ENCODE data around the gene MGAT4A.

MGAT4A gene

GRCh38 chr2:98748292-98749065 lies 17.5 kb upstream of the MGAT4A start:
- Mint-ChIP-seq H3K27me3 (no peaks in the 10 kb centered on the region), H3K36me3 (ENCODE audit: low read depth) (no peaks in the 10 kb centered on the region), H3K9me3 (peaks cover 2% of the 10 kb centered on the region), H3K4me1 (ENCODE audit: low read depth) (peaks cover 45% of the 10 kb centered on the region), H3K4me3 (no peak overlapping the region), H3K27ac (no peak overlapping the region)
- peak; percentile 25 for DNase-seq

DNA sequence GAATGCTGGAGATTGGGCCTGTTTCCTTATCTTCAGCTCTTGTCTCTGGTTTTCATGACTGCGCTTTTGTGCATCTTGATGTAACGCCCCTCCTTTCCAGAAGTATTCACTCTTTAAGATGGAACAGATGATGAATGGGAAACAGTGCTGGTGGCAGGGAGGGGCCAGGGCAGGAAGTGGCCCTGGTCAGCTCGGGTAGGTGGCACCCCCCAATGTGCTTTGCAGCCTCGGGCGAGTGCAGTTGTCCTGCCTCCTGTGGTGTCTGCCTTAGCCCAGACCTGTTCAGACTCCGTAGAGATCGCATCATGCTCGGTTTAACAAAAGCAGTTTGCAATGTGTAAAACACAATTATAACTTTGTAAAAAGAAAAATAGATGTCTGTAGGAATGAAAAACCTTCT lies 17.0 kb upstream of the MGAT4A start:
- H3K27ac Mint-ChIP-seq = peak overlapping the region; percentile 16
- H3K4me1 Mint-ChIP-seq (ENCODE audit: low read depth) = peaks cover 47% of the 10 kb centered on the region
- H3K4me3 Mint-ChIP-seq = no peak overlapping the region
- DNase-seq = no peak
- peaks cover 2% of the 10 kb centered on the region for H3K9me3 Mint-ChIP-seq
- H3K27me3 Mint-ChIP-seq = no peaks in the 10 kb centered on the region
- no peaks in the 10 kb centered on the region for H3K36me3 Mint-ChIP-seq (ENCODE audit: low read depth)

DNA sequence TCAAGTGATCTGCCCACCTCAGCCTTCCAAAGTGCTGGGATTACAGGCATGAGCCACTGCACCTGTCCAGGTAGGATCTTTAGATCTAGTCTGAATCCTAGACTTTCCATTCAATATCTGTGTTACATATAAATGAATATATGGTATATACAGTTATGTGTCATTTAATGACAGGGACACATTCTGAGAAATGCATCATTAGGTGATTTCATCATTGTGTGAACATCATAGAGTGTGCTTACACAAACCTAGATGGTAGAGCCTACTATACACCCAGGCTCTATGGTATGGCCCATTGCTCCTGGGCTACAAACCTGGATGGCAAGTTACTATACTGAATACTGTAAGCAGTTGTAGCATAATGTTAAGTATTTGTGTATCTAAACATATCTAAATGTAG lies 15.5 kb upstream of the MGAT4A start:
- DNase-seq = no peak
- Mint-ChIP-seq H3K27me3 (no peaks in the 10 kb centered on the region), H3K4me3 (no peak overlapping the region), H3K36me3 (ENCODE audit: low read depth) (no peaks in the 10 kb centered on the region), H3K27ac (no peak overlapping the region), H3K4me1 (ENCODE audit: low read depth) (peaks cover 50% of the 10 kb centered on the region), H3K9me3 (peaks cover 2% of the 10 kb centered on the region)

DNA sequence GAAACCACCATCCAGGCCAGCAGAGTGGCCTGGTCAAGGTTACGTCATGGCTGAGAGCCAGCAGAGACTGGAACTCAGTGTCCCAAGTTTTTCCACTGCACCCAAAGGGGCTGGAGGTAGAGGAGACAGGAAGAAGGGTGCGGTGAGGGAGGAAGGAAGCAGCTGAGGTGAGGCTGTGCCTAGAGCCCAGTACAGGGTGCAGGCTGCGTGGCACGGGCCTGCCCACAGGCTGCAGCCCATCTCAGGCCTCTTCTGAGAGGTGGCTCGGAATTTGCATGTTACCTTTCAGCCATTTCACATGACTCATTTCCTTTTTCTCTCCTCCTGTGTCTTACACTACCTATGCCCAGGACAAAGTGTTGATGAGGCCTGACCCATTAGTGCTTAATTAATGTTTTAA lies 13.7 kb upstream of the MGAT4A start:
- Mint-ChIP-seq H3K9me3 (peaks cover 2% of the 10 kb centered on the region), H3K27me3 (no peaks in the 10 kb centered on the region), H3K27ac (peak overlapping the region; percentile 31), H3K4me1 (ENCODE audit: low read depth) (peaks cover 57% of the 10 kb centered on the region), H3K4me3 (no peak overlapping the region), H3K36me3 (ENCODE audit: low read depth) (no peaks in the 10 kb centered on the region)
- no peak for DNase-seq

- DNase-seq = no peak
- no peak overlapping the region for H3K4me3 Mint-ChIP-seq
- no peak overlapping the region for H3K27ac Mint-ChIP-seq
- H3K4me1 Mint-ChIP-seq (ENCODE audit: low read depth) = peaks cover 57% of the 10 kb centered on the region
- H3K36me3 Mint-ChIP-seq (ENCODE audit: low read depth) = no peaks in the 10 kb centered on the region
- no peaks in the 10 kb centered on the region for H3K27me3 Mint-ChIP-seq
- H3K9me3 Mint-ChIP-seq = peaks cover 2% of the 10 kb centered on the region
Measured at GRCh38 chr2:98743835-98744234, 12.9 kb upstream of the MGAT4A start.

- no peaks in the 10 kb centered on the region for H3K27me3 Mint-ChIP-seq
- H3K9me3 Mint-ChIP-seq = no peaks in the 10 kb centered on the region
- peaks cover 65% of the 10 kb centered on the region for H3K4me1 Mint-ChIP-seq (ENCODE audit: low read depth)
- H3K27ac Mint-ChIP-seq = no peak overlapping the region
- H3K36me3 Mint-ChIP-seq (ENCODE audit: low read depth) = no peaks in the 10 kb centered on the region
- H3K4me3 Mint-ChIP-seq = no peak overlapping the region
- no peak for DNase-seq
Measured at GRCh38 chr2:98739020-98739419, 8.1 kb upstream of the MGAT4A start.

- no peaks in the 10 kb centered on the region for H3K9me3 Mint-ChIP-seq
- DNase-seq = no peak
- no peaks in the 10 kb centered on the region for H3K36me3 Mint-ChIP-seq (ENCODE audit: low read depth)
- no peaks in the 10 kb centered on the region for H3K27me3 Mint-ChIP-seq
- no peak overlapping the region for H3K4me3 Mint-ChIP-seq
- peak overlapping the region; percentile 49 for H3K27ac Mint-ChIP-seq
- H3K4me1 Mint-ChIP-seq (ENCODE audit: low read depth) = peaks cover 68% of the 10 kb centered on the region
Measured at GRCh38 chr2:98738304-98738703, 7.4 kb upstream of the MGAT4A start.

DNA sequence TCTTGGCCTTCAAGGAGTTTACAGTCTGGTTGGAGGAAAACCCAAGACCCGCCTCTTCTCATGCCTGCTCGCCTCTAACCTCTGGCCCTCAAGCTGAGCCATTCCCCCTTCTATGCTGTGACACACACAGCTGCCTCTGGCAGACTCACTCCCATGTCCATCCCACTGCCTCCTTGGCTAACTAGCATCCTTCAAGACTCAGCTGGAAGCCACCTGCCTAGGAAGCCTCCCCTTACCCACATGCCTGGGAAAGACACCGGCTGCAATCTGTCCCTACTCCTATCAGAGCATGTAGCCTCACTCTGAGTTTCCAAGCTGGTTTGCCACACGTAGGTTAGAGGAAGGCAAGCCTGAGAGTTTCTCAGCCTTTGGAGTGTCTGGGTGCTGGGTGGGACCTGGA lies 6.9 kb upstream of the MGAT4A start:
- peaks cover 70% of the 10 kb centered on the region for H3K4me1 Mint-ChIP-seq (ENCODE audit: low read depth)
- no peak for DNase-seq
- no peak overlapping the region for H3K4me3 Mint-ChIP-seq
- no peaks in the 10 kb centered on the region for H3K27me3 Mint-ChIP-seq
- no peaks in the 10 kb centered on the region for H3K36me3 Mint-ChIP-seq (ENCODE audit: low read depth)
- peak overlapping the region; percentile 80 for H3K27ac Mint-ChIP-seq
- H3K9me3 Mint-ChIP-seq = no peaks in the 10 kb centered on the region

GRCh38 chr2:98736464-98736889 lies 5.5 kb upstream of the MGAT4A start:
- Mint-ChIP-seq H3K27me3 (no peaks in the 10 kb centered on the region), H3K4me3 (peak overlapping the region; percentile 16), H3K36me3 (ENCODE audit: low read depth) (peaks cover 5% of the 10 kb centered on the region), H3K4me1 (ENCODE audit: low read depth) (peaks cover 78% of the 10 kb centered on the region), H3K9me3 (no peaks in the 10 kb centered on the region), H3K27ac (peak overlapping the region; percentile 80)
- no peak for DNase-seq

GRCh38 chr2:98734823-98735260 lies 3.9 kb upstream of the MGAT4A start:
- Mint-ChIP-seq H3K9me3 (no peaks in the 10 kb centered on the region), H3K27ac (peak overlapping the region; percentile 86), H3K4me1 (ENCODE audit: low read depth) (peaks cover 70% of the 10 kb centered on the region), H3K4me3 (peak overlapping the region; percentile 62), H3K36me3 (ENCODE audit: low read depth) (peaks cover 7% of the 10 kb centered on the region), H3K27me3 (no peaks in the 10 kb centered on the region)
- no peak for DNase-seq

DNA sequence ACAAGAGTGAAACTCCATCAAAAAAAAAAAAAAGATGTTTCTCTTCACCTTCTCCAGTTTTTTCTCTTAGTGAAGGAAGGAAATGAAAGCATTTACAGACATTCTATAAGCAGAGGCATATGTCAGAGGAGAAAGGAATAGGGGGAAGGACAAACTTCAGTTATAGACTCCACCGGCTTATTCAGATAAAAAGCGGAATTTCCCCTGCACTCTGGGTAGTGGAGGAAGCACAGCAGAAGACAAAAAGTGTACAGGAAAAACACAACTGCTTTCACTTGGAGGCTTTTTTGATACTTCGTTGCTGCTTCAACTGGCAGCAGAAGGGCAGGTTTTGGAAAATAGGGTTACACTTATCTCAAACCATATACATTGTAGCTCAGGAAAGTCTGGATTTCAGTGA lies 3.2 kb upstream of the MGAT4A start:
- DNase-seq = no peak
- H3K9me3 Mint-ChIP-seq = no peaks in the 10 kb centered on the region

DNA sequence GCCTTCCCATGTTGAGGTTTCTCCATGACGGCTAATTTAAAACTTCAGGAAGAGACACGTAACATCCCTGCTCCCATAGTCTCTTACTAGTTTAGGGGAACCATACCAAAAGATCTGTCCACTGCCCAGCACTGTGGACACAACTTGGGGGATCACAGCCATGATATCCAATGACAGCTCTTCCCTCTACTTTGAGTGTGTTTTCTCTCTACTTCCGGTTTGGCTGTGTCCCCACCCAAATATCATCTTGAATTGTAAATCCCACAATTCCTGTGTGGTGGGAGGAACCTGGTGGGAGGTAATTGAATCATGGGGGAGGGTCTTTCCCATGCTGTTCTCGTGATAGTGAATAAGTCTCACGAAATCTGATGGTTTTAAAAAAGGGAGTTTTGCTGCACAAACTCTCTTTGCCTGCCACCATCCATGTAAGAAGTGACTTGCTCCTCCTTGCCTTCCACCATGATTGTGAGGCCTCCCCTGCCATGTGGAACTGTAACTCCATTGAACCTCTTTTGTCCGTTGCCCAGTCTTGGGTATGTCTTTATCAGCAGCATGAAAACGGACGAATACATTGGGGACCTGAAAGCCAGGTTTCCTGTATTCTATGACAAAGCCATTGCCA lies 1.6 kb upstream of the MGAT4A start:
- H3K27ac Mint-ChIP-seq = peak overlapping the region; percentile 95
- peaks cover 13% of the 10 kb centered on the region for H3K36me3 Mint-ChIP-seq (ENCODE audit: low read depth)
- H3K4me3 Mint-ChIP-seq = peak overlapping the region; percentile 89
- peaks cover 71% of the 10 kb centered on the region for H3K4me1 Mint-ChIP-seq (ENCODE audit: low read depth)
- H3K27me3 Mint-ChIP-seq = no peaks in the 10 kb centered on the region
- no peaks in the 10 kb centered on the region for H3K9me3 Mint-ChIP-seq
- no peak for DNase-seq

More for the DNA sequence above, 3.2 kb upstream of the MGAT4A start:
- Mint-ChIP-seq H3K27me3 (no peaks in the 10 kb centered on the region), H3K27ac (peak overlapping the region; percentile 86), H3K4me1 (ENCODE audit: low read depth) (peaks cover 74% of the 10 kb centered on the region), H3K36me3 (ENCODE audit: low read depth) (peaks cover 12% of the 10 kb centered on the region), H3K4me3 (peak overlapping the region; percentile 61)

- DNase-seq = no peak
- H3K27me3 Mint-ChIP-seq = no peaks in the 10 kb centered on the region
- peak overlapping the region; percentile 89 for H3K4me3 Mint-ChIP-seq
- no peaks in the 10 kb centered on the region for H3K9me3 Mint-ChIP-seq
- H3K4me1 Mint-ChIP-seq (ENCODE audit: low read depth) = peaks cover 71% of the 10 kb centered on the region
- H3K27ac Mint-ChIP-seq = peak overlapping the region; percentile 95
- H3K36me3 Mint-ChIP-seq (ENCODE audit: low read depth) = peaks cover 13% of the 10 kb centered on the region
Measured at GRCh38 chr2:98731894-98732349, 990 bp upstream of the MGAT4A start.

DNA sequence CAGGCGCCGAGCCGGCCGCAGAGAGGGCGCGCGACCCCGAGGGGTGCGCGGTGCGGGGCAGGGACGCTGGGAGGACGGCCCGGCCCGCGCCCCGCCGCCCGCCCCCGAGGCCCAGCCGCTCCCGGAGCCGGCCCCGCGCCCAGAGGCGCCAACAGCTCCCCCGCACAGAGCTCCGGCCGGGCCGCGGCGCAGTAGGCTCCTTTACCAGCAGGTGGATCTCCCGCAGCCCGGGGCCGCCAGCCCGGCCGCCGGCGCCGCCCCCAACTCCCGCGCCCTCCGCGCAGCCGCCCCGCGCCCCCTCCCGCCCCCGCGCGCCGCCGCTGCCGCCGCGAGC lies 258 bp downstream of the MGAT4A start:
- Mint-ChIP-seq H3K4me3 (peak overlapping the region; percentile 87), H3K27ac (no peak overlapping the region), H3K4me1 (ENCODE audit: low read depth) (peaks cover 73% of the 10 kb centered on the region), H3K27me3 (no peaks in the 10 kb centered on the region), H3K36me3 (ENCODE audit: low read depth) (peaks cover 21% of the 10 kb centered on the region), H3K9me3 (no peaks in the 10 kb centered on the region)
- peak; percentile 80 for DNase-seq

GRCh38 chr2:98730053-98730706 lies 752 bp downstream of the MGAT4A start:
- Mint-ChIP-seq H3K36me3 (ENCODE audit: low read depth) (peaks cover 24% of the 10 kb centered on the region), H3K4me3 (peak overlapping the region; percentile 87), H3K27me3 (no peaks in the 10 kb centered on the region), H3K4me1 (ENCODE audit: low read depth) (peaks cover 75% of the 10 kb centered on the region), H3K27ac (peak overlapping the region; percentile 91), H3K9me3 (no peaks in the 10 kb centered on the region)
- peak; percentile 72 for DNase-seq
